Measurements from ENCODE around the gene SERPINF2.
"Not testable (repeated sequence)": the region's sequence is repeated elsewhere in the genome, so short reads cannot be mapped to it uniquely, and the experiment has no call there.

The SERPINF2 gene

DNA sequence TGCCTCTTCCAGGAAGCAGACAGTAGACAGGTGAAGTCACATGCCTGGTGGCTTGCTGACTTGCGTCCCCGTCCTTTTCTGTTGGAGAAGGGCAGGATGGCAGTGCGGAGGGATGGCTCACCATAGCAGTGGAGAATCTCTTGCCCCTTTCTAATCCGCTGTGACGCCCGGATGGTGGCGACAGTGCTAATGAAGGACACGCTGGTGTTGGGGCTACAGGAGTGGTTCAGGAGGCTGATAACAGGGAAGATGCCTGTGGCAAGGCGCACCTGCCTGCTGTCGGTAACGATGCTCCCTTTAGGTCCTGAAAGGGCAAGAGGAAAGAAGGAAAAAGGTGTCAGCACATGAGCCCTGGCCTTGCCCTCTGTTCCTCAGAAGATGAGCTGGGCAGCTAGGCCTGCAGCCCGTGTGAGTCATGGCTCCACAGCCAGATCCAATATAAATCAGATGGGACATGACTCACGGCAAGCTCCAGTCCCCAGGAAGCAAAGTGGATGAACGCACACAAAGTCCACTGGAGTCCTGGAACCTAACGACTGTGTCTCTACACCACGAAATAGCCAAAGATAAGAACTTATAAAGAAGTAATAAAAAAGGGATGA, 44.7 kb downstream of the SERPINF2 start:
- no peak for DNase-seq (ENCODE audit: low read depth in 2 of 3, low spot score in 1 of 3)

DNA sequence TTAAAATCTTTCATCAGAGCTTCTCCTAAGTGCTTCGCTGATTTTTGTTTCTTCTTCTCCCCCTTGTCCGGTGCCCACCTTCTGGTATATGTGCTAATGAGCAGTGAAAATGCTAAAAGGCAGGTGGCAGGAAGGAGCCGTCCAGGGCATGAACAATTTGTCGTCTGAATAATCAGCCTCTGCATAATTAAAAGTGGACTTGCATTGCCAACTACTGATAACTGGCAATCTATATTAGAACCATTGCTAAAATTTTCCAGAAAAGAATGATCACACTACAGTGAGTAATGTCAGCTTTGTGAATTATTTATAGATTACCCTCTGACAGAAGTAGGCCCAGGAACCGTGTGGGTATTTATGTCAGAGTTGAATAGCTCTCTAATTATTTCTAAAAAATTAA, 47.3 kb downstream of the SERPINF2 start:
- no peak for DNase-seq (ENCODE audit: low read depth in 2 of 3, low spot score in 1 of 3)

DNA sequence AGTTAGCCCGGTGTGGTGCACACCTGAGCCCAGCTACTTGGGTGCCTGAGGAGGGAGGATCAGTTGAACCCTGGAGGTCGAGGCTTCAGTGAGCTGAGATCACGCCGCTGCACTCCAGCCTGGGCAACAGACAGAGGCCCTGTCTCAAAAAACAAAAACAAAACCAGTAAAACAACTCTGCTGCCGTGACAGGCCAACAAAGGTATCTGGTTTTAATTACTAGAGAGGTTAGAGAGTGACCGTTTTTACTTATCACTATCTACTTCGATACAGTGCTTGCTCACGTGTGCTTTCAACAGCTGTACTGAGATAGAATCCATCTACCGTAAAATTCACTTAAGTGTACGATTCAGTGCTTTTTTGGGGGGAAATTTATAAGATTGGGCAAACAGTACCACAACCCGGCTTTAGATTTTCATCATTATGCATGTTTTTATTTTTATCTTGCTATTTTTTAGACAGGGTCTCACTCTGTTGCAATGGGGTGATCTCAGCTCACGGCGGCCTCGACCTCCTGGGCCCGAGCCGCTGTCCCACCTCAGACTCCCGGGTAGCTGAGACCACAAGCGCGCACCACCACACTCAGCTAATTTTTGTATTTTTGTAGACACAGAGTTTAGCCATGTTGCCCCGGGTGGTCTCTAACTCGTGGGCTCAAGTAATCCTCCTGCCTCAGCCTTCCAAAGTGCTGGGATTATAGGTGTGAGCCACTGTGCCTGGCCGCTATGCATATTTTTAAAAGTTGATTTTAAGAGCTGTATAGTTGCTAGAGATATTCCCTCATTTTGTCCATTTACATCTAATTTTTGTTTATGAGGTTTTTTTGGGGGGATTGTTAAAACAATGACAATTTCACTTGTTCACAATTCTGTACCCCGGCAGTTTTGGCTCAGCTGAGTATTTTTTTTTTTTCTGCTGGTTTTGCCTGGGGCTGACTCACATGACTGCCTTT, 50.1 kb downstream of the SERPINF2 start:
- DNase-seq (ENCODE audit: low read depth in 2 of 3, low spot score in 1 of 3): no peak

- DNase-seq (ENCODE audit: low read depth in 2 of 3, low spot score in 1 of 3): no peak
Measured at GRCh38 chr17:1793447-1793806, 50.8 kb downstream of the SERPINF2 start.

DNA sequence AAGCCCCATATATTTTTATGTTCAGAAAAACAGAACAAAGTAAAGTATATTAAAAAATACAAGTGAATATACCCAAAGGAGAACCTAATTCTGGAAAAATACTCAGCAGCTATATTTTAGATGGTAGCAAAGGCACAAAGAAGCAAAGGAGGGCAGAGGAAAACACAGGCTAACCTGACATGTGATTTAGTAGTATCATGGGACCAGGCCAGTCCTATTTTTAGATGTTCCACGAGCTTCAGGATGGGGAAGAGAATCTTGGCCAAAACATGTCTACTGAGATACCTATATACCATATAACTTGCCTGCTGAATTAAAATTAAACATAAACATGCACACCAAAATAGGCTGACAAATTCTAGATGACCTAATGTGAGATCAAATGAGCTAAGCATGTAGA, 54.1 kb downstream of the SERPINF2 start:
- no peak for DNase-seq (ENCODE audit: low read depth in 2 of 3, low spot score in 1 of 3)

GRCh38 chr17:1797323-1797722, 54.7 kb downstream of the SERPINF2 start:
- no peak for DNase-seq (ENCODE audit: low read depth in 2 of 3, low spot score in 1 of 3)

DNA sequence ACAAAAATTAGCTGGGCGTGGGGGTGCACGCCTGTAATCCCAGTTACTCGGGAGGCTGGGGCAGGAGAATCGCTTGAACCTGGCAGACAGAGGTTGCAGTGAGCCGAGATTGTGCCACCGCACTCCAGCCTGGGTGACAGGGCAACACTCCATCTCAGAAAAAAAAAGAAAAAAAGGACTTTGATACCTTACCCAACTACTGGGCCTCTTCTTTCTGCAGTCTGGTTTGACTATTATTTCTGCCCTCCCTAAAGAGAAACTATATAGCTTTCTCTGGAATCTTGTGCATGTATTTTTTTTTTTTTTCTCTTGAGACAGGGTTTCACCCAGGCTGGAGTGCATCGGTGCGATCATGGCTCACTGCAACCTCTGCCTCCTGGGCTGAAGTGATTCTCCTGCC, 55.2 kb downstream of the SERPINF2 start:
- not testable (repeated sequence) for DNase-seq (ENCODE audit: low read depth in 2 of 3, low spot score in 1 of 3)

GRCh38 chr17:1800240-1800639, 57.6 kb downstream of the SERPINF2 start:
- DNase-seq (ENCODE audit: low read depth in 2 of 3, low spot score in 1 of 3): no peak

GRCh38 chr17:1800712-1801111, 58.0 kb downstream of the SERPINF2 start:
- no peak for DNase-seq (ENCODE audit: low read depth in 2 of 3, low spot score in 1 of 3)

DNA sequence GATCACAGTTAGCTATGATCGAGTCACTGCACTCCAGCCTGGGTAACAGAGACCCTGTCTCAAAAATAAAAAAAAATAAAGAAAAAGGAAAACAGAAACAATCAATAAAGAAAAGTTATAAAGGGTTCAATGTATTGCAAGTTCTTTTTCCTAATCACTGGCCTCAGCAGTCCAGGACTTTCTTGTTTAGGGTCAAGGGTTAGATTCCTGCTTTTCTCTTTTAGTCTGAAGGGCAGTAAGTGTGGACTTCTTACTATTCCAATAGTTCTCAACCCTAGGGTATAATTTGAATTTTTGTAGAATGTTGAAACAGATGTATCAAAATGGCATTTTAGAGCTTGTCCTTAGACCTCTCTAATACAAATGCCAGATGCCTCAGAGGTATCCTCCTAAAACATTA, 59.8 kb downstream of the SERPINF2 start:
- no peak for DNase-seq (ENCODE audit: low read depth in 2 of 3, low spot score in 1 of 3)

- DNase-seq (ENCODE audit: low read depth in 2 of 3, low spot score in 1 of 3): no peak
Measured at GRCh38 chr17:1803280-1803679, 60.6 kb downstream of the SERPINF2 start.
